NCI-H2227 (cell line): ENCODE measurements around the gene EXOSC9.

Experiments used
- DNase-seq: peaks from one replicate; lab custom pipeline; 2025; ENCODE audit not compliant: unreplicated experiment; lab: John Stamatoyannopoulos, UW

Gene EXOSC9

DNA sequence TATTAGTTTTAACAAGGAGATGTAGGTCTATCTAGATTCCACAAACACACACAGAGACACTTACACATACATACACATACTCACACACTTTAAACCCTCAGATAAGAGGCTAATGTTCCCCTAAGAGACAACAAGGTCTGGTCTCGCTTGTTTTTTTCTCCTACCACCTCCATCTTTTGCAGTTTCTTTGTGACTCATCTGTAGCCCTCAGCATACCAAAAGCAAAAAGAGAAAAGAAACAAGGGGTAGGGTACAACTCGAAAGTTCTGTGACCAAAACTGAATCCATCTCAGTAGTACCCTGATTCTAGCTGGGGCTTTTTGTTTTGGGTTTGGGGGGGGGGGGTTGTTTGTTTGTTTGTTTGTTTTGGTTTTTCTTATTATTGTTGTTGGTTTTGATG lies 12.2 kb upstream of the EXOSC9 start:
- DNase-seq: no peak

DNA sequence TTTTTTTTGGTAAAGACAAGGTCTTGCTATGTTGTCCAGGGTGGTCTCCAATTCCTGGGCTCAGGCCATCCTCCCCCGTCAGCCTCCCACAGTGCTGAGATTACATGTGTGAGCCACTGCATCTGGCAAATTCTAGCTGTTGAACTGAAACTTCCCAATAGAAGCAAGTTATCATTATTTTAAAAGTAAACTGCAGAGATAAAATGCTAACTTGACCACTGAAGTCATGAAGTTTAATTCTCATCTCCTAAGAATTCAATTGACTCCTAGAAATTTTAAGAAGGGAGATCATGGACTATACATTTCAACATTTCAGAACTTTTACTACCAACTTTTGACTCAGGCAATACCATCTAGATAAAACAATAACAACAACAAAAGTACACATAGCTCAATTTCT lies 11.7 kb upstream of the EXOSC9 start:
- DNase-seq: no peak

DNA sequence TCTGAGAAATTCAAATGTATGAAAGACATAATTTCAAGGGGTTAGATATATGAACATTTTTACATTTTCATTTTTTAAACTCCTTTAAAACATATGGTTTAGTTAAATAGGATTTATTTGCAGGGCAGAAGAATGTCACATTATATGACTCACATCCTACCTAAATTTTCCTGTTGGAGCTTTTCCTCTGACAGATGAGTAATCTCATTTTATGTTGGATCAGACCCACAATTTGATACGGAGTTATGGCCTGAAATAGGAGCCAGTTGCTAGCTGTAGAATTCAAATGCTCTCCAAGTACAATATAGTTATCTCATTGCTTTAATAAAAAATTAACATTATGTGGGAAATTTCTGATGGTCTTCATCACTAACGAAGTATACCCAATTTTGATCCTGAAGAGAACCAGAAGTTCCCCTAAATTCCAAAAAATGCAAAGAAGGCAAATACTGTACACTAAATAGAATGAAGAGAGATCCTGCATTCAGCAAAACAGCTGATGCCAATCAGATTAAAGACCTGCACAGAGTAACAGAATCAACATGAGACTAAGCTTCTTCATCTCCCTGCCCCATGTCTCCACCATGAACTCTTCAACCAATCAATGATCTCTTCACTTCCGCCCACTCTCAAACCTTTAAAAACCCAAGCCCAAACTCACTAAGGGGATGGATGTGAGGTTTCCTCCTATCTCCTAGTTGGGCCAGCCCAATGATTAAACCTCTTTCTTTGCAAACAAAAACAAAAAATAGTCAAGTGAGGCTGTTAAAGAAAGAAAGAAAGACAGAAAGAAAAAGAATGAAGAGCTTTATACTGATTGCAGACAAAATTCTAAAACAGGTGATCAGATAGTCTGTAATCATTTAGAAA lies 10.9 kb upstream of the EXOSC9 start:
- DNase-seq: no peak

DNA sequence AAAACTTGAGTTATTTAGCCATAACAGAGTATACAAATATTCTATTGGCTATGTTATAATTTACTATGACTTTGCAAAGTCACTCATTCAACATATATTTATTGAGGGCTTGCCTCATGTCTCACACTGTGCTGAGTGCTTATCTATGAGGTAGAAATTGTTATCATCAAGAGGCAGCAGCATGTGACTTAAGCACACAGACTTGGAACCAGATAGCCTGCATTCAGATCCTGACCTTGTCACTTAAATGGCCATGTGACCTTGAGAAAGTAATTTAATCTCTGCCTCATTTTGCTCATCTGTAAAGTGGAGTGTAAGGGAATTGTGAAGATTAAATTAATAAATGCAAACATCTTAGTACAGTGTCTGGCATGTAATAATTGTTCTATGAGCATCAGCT lies 10.1 kb upstream of the EXOSC9 start:
- DNase-seq: no peak

DNA sequence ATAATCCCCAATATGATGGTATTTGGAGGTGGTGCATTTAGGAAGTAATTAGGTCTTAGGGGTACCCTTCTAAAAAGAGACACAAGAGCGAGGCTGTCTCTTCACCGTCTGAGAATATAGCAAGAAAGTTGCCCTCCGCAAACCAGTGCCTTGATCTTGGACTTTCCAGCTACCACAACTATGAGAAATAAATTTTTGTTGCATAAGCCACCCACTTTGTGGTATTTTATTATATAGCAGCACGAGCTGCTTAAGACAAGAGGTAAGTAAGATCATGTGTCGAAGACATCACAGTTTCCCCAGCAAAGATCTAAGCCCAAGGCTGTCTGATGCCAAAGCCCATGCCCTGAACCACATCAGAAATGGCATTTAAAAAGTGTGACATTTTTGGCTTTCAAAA lies 9.6 kb upstream of the EXOSC9 start:
- DNase-seq: no peak

DNA sequence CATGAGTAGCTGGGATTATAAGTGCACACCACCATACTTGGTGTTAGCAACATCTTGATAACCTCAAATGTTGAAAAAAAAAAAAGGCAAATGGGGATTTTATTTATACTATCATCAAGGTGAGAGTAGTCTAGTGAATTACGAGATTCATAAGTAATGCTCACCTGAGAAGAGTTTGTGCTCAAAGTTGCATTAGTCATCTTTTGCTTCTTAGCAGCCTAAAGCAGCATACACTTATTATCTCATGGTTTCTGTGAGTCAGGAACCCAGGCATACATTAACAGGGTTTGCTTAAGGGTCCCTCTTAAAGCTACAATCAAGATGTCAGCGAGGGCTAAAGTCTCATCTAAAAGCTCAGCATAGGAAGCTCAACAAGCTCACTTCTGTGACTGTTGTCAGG lies 8.2 kb upstream of the EXOSC9 start:
- DNase-seq: no peak

DNA sequence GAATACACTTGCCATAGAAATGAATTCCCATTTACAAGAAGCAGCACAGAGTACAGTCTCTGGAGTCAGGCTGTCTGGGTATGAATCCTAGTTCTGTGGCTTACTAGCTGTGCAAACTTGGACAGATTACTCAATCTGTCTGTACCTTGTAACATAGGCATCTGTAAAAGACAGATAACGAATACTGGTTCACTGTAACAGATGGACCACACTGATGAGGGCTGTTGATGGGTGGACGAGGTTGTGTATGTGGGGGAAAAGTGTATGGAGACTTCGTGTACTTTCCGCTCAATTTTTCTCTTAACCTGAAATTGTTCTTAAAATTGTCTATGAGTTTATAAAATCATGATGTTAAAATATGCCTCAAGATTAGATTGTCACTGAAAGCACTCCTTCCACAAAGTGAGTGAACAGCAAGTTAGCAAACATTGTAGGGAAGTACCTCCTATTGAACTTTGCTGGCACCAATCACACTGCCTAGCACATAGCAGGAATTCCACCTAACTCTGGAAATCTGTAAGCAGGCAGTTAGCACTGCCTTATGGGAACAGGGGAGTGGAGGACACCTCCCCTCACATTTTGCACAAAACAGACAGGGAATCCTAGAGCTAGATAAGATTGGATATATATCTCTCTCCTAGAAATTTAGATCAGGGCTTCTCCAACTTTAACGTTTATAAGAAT lies 6.5 kb upstream of the EXOSC9 start:
- DNase-seq: no peak

DNA sequence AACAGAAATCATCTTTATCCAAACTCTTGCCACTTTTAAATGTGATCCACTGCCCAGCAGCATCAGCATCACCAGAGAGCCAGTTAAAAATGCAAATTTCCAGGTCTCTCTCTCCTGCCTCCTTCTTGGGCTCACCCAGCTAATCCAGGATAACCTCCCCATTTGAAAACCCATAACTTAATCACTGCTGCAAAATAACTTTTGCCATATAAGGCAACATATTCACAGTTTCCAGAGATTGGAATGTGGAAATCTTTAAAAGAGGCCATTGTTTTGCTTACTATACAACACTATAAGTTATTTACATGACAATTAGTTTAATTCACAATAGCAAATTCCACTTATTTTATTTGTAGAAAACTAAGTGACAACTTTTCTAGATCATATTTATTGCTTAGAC lies 4.8 kb upstream of the EXOSC9 start:
- DNase-seq: no peak

DNA sequence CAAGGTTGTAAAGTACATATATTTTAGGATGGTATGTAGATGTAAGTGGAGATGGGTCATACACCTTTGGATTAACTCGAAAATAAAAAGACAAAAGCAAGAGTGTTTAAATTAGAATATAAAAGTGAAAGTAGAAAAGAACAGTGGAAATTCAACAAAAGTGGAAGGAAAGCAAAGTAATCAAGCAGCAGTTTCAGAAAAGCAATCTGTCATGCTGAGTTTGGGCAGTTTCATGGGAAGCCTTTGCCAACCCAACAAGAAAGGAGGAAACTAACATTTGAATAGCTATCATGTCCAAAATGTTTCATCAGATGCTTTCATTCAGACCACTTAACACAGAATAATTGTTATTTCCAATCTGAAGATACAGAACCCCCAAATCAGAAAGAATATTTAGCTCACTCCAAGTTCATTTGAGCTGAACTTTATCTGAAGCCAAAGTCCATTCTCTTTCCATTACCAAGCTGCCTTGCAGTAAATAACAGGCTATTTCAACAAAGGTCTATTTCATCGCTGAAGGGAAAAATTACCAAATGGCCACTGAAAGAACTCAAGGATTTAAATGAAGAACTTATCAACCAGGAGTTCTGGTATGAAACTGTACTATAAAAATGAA lies 1.8 kb upstream of the EXOSC9 start:
- DNase-seq: no peak

DNA sequence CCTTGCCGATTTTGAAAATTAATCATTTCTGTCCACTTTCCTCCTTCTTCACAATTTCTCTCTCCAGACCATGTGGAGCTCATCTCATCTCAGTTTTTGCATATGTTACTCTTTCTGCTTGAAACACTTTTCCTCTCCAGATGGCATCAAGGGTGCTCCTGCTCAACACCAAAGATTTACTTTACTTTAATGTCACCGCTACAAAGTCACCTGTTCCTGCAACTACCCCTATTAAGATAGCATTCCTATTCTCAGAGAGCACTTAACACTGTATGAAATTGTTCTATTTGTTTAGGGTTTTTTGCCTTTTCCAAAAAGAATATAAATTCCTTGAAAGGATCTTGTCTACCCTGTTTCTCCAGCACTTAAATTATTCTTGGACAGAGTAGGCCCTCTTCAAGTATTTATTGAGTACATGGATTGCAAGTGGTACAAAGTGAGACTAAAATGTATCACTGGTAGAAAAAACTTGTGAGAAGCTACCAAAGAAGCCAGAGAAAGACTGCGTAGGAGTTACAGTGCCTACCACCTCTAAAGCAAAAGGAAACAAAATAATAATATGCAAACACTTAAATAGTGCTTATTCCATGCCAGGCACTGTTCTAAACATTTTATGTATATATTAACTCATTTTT lies 1.1 kb upstream of the EXOSC9 start:
- DNase-seq: no peak

DNA sequence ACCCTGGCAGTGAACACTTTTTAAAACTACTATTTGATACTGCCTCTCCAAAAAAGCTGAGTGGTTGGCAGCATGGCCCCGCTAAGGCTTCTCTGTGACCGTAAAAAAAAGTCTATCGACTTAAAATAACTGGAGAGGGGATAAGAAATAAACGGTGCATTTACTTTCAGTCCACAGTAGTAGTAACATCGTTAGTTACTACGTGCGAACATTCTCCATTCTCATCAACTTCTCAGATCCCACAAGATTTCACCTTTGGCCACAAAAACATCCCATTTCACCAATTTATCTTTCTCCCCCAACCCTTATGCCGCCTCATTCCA lies 524 bp upstream of the EXOSC9 start:
- peak; percentile 29 for DNase-seq

DNA sequence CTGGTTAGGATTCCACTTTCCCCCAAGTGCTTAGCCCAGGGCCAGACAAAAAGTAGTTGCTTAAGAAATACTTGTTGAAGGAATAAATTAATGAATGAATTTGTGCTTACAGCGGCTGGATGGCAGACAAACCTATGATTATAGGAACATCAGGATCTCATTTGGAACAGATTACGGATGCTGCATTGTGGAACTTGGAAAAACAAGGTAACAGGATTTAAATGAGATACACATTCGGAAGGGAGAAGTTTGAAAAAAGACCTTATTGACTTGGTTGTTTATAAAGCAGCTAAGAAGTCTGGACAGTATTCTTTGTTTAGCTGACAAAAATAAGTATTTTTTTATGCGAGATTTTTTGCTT lies 572 bp downstream of the EXOSC9 start:
- DNase-seq: no peak

DNA sequence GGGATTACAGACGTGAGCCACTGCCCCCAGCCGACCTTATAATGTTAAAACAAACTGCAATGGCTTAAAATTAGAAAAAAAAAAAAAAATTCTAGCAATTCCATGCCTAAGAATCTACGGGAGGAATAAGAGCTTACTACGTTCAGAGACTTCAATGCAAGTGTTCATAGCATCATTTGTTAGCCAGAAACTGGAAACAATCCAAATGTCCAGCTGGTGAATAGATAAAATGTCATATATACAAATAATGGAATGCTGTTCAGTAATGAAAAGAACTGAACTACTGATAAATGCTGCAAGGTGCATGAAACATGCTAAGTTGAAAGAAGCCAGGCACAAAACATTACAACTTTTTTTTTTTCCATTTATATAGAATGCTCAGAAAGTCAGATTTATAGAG lies 5.3 kb downstream of the EXOSC9 start:
- DNase-seq: no peak

DNA sequence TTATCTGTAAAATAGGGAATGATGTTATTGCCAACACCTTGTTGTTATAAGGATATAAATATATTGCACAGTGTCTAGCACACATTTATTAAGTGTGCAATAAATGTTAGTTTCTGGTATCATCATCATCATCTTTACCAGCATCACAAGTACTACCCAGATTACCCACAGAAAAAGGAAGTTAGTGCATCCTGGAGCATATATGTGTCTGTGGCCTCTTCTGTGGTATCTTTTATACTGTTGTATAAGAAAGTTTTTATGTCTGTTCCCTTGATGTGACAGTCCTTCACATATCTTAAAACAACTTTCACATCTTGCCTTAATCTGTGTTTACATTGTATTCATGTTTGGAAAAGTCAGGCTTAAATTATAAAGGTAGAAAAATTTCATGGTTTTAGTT lies 10.0 kb downstream of the EXOSC9 start:
- DNase-seq: no peak

DNA sequence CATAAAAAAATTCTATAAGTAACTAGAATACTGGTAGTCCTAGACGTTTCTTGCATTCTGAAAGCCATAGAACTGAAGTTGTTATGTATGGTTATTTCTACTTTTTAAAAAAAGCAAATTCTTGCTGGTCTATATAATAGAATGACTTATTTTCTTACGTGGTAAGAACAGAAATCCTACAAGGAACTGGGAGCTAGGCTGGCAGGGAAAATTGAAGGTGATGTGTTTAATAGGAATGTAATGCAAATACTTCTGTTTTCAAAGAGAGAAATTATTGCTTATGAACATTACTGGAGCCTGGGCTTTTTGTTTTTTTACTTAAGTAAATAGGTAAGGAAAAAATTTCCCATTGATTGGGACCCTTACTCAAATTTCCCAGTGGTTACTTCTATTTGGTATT lies 13.6 kb downstream of the EXOSC9 start:
- DNase-seq: no peak

DNA sequence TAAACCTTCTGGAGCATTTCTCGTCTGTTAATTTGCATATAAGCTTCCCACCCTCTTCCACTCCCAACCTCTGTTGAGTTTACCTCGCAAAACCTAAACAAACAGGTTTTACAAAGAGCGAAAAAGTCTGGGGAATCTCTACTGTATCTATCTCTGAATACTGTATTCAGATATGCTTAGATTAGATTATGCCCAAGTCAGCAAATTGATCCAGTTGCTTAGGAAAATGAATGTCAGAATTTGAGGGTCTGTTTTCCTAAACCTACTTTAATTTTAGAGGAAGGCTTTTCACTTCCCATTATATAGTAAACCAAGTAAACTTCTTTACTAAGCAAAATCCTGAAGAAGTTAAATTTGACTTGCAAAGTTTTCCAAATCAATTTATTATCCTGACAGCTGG lies 15.9 kb downstream of the EXOSC9 start:
- no peak for DNase-seq

DNA sequence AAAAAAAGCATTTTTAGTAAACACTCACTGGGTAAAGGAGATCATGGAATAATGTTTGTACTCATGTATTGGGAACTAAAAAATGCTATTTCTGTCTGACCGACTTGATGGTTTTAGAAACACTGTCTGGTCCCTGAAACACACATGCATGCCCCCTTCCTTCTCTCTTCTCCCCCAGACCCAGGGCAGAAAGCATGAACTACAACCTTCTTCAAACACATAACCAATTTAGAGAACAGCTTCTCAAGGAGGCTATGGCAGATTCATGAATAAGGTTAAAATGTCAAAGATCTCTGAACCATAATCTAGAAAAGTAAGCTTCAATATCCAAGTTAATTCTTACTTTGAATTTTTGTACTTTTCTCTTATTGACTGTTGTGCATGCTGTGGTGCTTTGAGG lies 16.6 kb downstream of the EXOSC9 start:
- DNase-seq: no peak

DNA sequence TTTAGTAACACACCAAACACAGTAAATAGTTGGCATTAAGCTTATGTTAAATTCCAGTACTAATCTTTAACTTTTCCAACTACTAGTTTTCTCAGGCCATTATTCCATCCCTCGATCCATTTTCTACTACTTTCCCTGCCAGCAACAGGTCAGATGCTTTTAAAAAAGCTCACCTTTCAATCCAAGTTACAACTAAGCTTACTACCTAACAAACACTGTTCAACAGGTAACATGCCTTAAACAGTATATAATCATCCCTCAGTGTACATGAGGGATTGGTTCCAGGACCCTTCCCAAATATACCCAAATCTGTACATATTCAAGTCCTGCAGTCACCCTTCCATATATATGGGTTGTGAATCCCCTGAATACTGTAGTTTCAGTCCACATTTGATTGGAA lies 17.1 kb downstream of the EXOSC9 start:
- no peak for DNase-seq

DNA sequence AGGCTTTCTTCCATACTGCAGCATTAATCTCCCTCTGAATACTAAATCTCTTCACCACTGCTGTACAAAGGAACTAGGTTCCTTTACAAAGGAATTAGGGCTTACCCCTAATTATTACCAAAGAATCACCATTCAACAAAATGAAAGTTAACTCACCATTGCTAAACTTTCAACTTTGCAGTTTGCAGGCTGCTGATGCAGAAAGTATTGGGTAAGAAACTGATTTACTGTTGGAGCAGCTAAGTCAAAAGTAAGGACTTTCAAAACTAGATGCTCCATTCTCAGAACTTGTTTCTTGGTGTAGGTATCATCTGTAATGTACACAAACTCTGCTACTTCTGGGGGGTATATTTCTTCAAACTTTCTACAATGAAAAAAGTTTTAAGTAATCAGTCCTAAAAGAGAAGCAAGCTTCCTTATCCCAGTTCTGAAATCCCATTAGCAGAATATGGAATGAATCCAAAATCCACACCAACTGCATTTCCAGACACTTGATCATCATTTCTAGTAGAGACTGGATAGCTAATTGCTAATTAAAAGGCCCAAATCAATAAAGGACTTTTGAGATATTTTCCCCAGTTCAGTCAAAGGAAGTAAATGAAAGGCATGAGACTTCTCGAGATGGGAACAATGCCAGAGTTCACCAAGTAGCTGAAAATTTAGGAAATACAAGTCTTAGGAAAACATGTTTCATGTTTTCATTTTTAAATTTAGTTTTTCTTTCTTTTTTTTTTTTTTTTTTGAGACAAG lies 18.3 kb downstream of the EXOSC9 start:
- no peak for DNase-seq

DNA sequence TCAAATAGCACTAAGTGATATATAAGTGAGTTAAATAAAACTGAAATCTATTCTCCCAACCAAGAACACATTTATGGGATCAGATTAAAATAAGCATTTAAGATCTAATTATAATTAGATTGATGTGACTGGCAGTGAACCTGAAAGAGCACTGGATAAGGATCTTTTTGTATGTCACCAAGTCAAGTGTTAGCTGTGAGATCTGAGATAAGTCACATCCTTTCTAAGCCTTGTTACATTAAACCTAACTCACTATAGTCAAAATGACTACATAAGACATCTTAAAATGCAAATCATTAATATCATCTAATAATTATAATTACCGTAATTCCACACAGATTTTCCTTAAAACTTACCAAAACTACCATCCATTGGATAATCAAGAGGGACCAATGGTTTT lies 20.9 kb downstream of the EXOSC9 start:
- DNase-seq: no peak

DNA sequence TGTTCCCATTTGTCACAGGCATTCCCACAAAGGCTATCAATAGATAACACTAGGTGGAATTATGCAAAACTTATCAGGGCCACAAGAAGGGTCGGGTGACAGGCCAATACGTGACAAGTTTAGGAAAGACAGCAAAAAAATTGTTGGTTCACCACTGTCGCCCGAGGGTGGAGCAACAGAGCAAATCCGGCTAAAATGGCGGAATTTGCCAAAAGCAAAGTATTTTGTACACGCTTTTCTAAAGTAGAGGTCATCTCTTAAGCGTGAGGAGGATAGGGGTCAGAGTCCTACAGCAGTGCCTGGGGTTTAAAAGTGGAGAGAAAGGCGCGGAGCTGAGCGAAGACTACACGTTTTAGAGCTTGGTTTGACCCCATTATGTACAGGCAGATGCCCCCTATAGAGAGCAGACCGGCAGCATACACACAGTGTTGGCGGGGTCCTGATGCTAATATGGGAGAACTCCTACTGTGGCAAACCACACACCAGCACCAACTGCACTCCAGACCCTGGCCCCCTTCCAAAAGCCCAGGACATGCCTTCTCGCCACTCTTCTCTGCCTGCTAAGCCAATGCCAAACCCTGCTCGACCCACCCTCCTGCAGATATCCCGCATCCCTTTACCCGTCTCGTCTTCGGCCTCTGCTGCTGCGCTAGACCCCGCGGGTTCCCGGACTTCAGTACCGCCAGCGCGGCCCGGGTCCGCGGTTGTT lies 21.8 kb downstream of the EXOSC9 start:
- DNase-seq: peak; percentile 23
